IMR-90 (cell line): ENCODE measurements around the gene AKNA. TPM values are rescaled to one million over a fixed set of nuclear protein-coding genes. Genes with fewer than 3 reads are reported as not detected.

Source experiments
- ATAC-seq: fragments of 200-7000 bp; cut with Tn5 transposase; 2 replicates; pipeline ENCODE4 v1.9.1; 2020; ENCODE audit warnings: low read depth, mild to moderate bottlenecking, moderate library complexity
- BruUV-seq: library from RNA; stranded (reverse); fragments of 400-500 nt; replicated peaks from 2 replicates; lab custom pipeline; 2021; lab: Mats Ljungman, UMichigan
- CTCF ChIA-PET: fragments of 300-600 bp; formaldehyde crosslinking; extraction: SDS; loops from one replicate; lab custom pipeline; 2021; ENCODE audit warnings: antibody characterized with exemption; lab: Yijun Ruan, JAX
- POLR2A ChIA-PET: fragments of 300-600 bp; sonication (Branson Sonifier 250); formaldehyde crosslinking; loops from one replicate; lab custom pipeline; 2022; ENCODE audit warnings: antibody characterized with exemption; ENCODE audit not compliant: unreplicated experiment; lab: Charles Lee
- DNase-seq: peaks from one replicate; pipeline ENCODE4 v3.0.0; 2013
- H2AFZ ChIP-seq: replicated peaks from 2 replicates; pipeline ENCODE3; 2013; ENCODE audit warnings: low read length, mild to moderate bottlenecking; ENCODE audit not compliant: poor library complexity
- H2AK5ac ChIP-seq: 2 replicates; pipeline ENCODE4 v1.6.1; 2013; ENCODE audit warnings: low read depth, low read length, inconsistent platforms
- H2AK9ac ChIP-seq: replicated peaks from 2 replicates; pipeline ENCODE3; 2013; ENCODE audit warnings: mild to moderate bottlenecking, low read depth, low read length, moderate library complexity; ENCODE audit not compliant: poor library complexity
- H2BK120ac ChIP-seq: 2 replicates; pipeline ENCODE4 v1.6.1; 2013; ENCODE audit warnings: low read depth, low read length, inconsistent platforms
- H2BK15ac ChIP-seq: 3 replicates; pipeline ENCODE4 v1.6.1; 2013; ENCODE audit warnings: low read depth, low read length, inconsistent platforms
- H2BK20ac ChIP-seq: 2 replicates; pipeline ENCODE4 v1.6.1; 2013; ENCODE audit warnings: low read depth, mild to moderate bottlenecking, inconsistent platforms, low read length, moderate library complexity
- H2BK5ac ChIP-seq: 2 replicates; pipeline ENCODE4 v1.6.1; 2013; ENCODE audit warnings: mild to moderate bottlenecking, low read depth, low read length, inconsistent platforms; ENCODE audit not compliant: poor library complexity, severe bottlenecking
- H3K14ac ChIP-seq: replicated peaks from 2 replicates; pipeline ENCODE4 v1.6.1; 2013; ENCODE audit warnings: low read depth, low read length, inconsistent platforms
- H3K18ac ChIP-seq: 2 replicates; pipeline ENCODE4 v1.6.1; 2013; ENCODE audit warnings: low read depth, low read length, control low read depth
- H3K23ac ChIP-seq: 2 replicates; pipeline ENCODE4 v1.6.1; 2013; ENCODE audit warnings: low read depth, low read length, inconsistent platforms
- H3K27ac ChIP-seq: 2 replicates; pipeline ENCODE4 v1.5.1; 2013; ENCODE audit warnings: mild to moderate bottlenecking, control low read depth, low read length; ENCODE audit not compliant: insufficient read depth
- H3K27me3 ChIP-seq: 2 replicates; pipeline ENCODE4 v1.6.1; 2013; ENCODE audit warnings: low read length; ENCODE audit not compliant: control insufficient read depth, insufficient read depth
- H3K36me3 ChIP-seq: 2 replicates; pipeline ENCODE4 v1.6.1; 2013; ENCODE audit warnings: low read length, mixed read lengths; ENCODE audit not compliant: control insufficient read depth, insufficient read depth
- H3K4ac ChIP-seq: 2 replicates; pipeline ENCODE4 v1.6.1; 2013; ENCODE audit warnings: low read depth, low read length, inconsistent platforms
- H3K4me1 ChIP-seq: 2 replicates; pipeline ENCODE4 v1.6.1; 2013; ENCODE audit warnings: low read length, mixed read lengths; ENCODE audit not compliant: control insufficient read depth, insufficient read depth
- H3K4me2 ChIP-seq: 2 replicates; pipeline ENCODE4 v1.6.1; 2013; ENCODE audit warnings: low read depth, mild to moderate bottlenecking, control low read depth, low read length, moderate library complexity
- H3K4me3 ChIP-seq: 2 replicates; pipeline ENCODE4 v1.5.1; 2013; ENCODE audit warnings: low read depth, mild to moderate bottlenecking, control low read depth, low read length, moderate library complexity; ENCODE audit not compliant: insufficient read depth
- H3K56ac ChIP-seq: 2 replicates; pipeline ENCODE4 v1.6.1; 2013; ENCODE audit warnings: low read length, inconsistent platforms; ENCODE audit not compliant: insufficient read depth; ENCODE audit errors: extremely low read depth
- H3K79me1 ChIP-seq, 2 experiments: 2 replicates each; pipeline ENCODE4 v1.6.1; 2013; ENCODE audit warnings: low read length in 2 of 2, inconsistent platforms in 1 of 2, low read depth in 1 of 2
- H3K9ac ChIP-seq: 2 replicates; pipeline ENCODE4 v1.6.1; 2013; ENCODE audit warnings: low read depth, low read length, control low read depth
- H3K9me1 ChIP-seq: 2 replicates; pipeline ENCODE4 v1.6.1; 2013; ENCODE audit warnings: low read length, inconsistent platforms; ENCODE audit not compliant: insufficient read depth
- H3K9me3 ChIP-seq: 2 replicates; pipeline ENCODE4 v1.6.1; 2013; ENCODE audit warnings: low read length; ENCODE audit not compliant: control insufficient read depth, insufficient read depth
- H4K20me1 ChIP-seq: 2 replicates; pipeline ENCODE4 v1.6.1; 2013; ENCODE audit warnings: low read length, inconsistent platforms; ENCODE audit not compliant: insufficient read depth
- H4K5ac ChIP-seq: 2 replicates; pipeline ENCODE4 v1.6.1; 2013; ENCODE audit warnings: mild to moderate bottlenecking, low read depth, low read length, control low read depth
- H4K8ac ChIP-seq, 2 experiments: 2 replicates each; pipeline ENCODE4 v1.6.1; 2013; ENCODE audit warnings: low read depth in 2 of 2, low read length in 2 of 2, control low read depth in 1 of 2, inconsistent platforms in 1 of 2
- H4K91ac ChIP-seq: 2 replicates; pipeline ENCODE4 v1.6.1; 2013; ENCODE audit warnings: low read depth, low read length, inconsistent platforms; ENCODE audit not compliant: insufficient read depth
- CTCF ChIP-seq: conservative IDR thresholded peaks from 2 replicates; pipeline ENCODE4 v1.5.1; 2012; ENCODE audit warnings: mild to moderate bottlenecking, low read depth, low read length, improper control_type of control experiment
- FOS ChIP-seq: fragments of 150-350 bp; IDR thresholded peaks from 2 replicates; pipeline ENCODE4 v1.6.1; 2016; ENCODE audit warnings: low read depth, low read length
- MAFK ChIP-seq: IDR thresholded peaks from 2 replicates; pipeline ENCODE4 v1.6.1; 2012; ENCODE audit warnings: low read depth, low read length, improper control_type of control experiment
- NFE2L2 ChIP-seq: fragments of 150-350 bp; IDR thresholded peaks from 2 replicates; pipeline ENCODE4 v1.6.1; 2016; ENCODE audit warnings: low read depth, mild to moderate bottlenecking, low read length
- RFX5 ChIP-seq: IDR thresholded peaks from 2 replicates; pipeline ENCODE4 v1.8.0; 2012; ENCODE audit warnings: low read depth, mild to moderate bottlenecking, low read length, moderate library complexity
- SMC3 ChIP-seq: fragments of 150-350 bp; IDR thresholded peaks from 2 replicates; pipeline ENCODE4 v1.6.1; 2016; ENCODE audit warnings: low read depth, mild to moderate bottlenecking, antibody characterized with exemption, low read length, moderate library complexity
- WGBS, 2 experiments: methylation state at CpG; one replicate each; pipeline versions ENCODE4 v1.1.5 to v1.1.7; 2013; ENCODE audit warnings: missing lambda C conversion rate in 2 of 2; ENCODE audit not compliant: insufficient read length in 1 of 2; ENCODE audit errors: extremely low coverage in 2 of 2; 5-methylcytosine and 5-hydroxymethylcytosine counted together
- dilution Hi-C: fragments of 300-500 bp; cut with HindIII; formaldehyde crosslinking; loops from one replicate; pipeline ENCODE4 v1.14.3; 2018; ENCODE audit warnings: low sequenced_read_pairs; ENCODE audit not compliant: unreplicated experiment
- in situ Hi-C: fragments of 300-500 bp; cut with MboI; formaldehyde crosslinking; loops from 3 replicates; pipeline ENCODE4 v1.14.3; 2019; ENCODE audit warnings: low sequenced_read_pairs, inconsistent platforms, mixed read lengths
- intact Hi-C: fragments of 100-400 bp; cut with micrococcal nuclease; formaldehyde crosslinking; loops from 2 replicates; pipeline ENCODE4 v1.10.0; 2022
- polyA plus RNA-seq, 3 experiments: library from polyadenylated mRNA; depleted of rRNA; stranded (reverse); fragments of >200 nt; gene quantifications; 2 replicates each; pipeline ENCODE4 v1.2.3, GENCODE V29; 2012; ENCODE audit warnings: low replicate concordance in 1 of 3
- total RNA-seq: library from RNA; depleted of rRNA; stranded (reverse); fragments of >200 nt; gene quantifications from 2 replicates; pipeline ENCODE4 v1.2.3, GENCODE V29; 2012

Gene AKNA
- total and polyA plus RNA-seq, 2 of the 4 experiments (the other 2 are of a cell fraction), result 2.7 to 7.3 TPM

GRCh38 chr9:114431003-114431402, 43.2 kb upstream of the AKNA start:
- intact Hi-C loops (loop anchor here (10.0 kb wide), 2 partner anchors 474 to 584 kb away; no protein-coding TSS in a partner anchor), in situ Hi-C loops (loop anchor here (10.0 to 25.0 kb wide), 2 partner anchors 214 to 1081 kb away; no protein-coding TSS in a partner anchor), dilution Hi-C loops (no loop called here)
- ATAC-seq (no peak), DNase-seq (no peak)
- H3K14ac ChIP-seq, result no peak overlapping the region
- 72% methylated on average over 2 of the region's 4 CpGs; no CpG with 5 or more reads in 1 of the 2 experiments for WGBS, 2 experiments
- H3K9me3 ChIP-seq, result no peaks in the 10 kb centered on the region
- H3K36me3 ChIP-seq, result no peaks in the 10 kb centered on the region
- H3K4me2 ChIP-seq, result no peak overlapping the region
- H3K56ac ChIP-seq, result no peak overlapping the region
- no peak overlapping the region for H2BK20ac ChIP-seq
- H4K8ac ChIP-seq, result no peak overlapping the region
- H4K5ac ChIP-seq, result no peak overlapping the region
- H4K20me1 ChIP-seq, result peaks cover 3% of the 10 kb centered on the region; the same call in 1 of the 2 replicates
- no peak overlapping the region for H3K18ac ChIP-seq
- no peak overlapping the region for H4K91ac ChIP-seq
- no peak overlapping the region for H3K9ac ChIP-seq
- H2BK120ac ChIP-seq, result no peak overlapping the region
- no peaks in the 10 kb centered on the region for H3K9me1 ChIP-seq
- POLR2A ChIA-PET, result no interaction called here
- H3K4ac ChIP-seq, result no peak overlapping the region
- CTCF ChIA-PET, result interaction anchor here (2.4 kb wide), 1 partner anchor 223 kb away, joined by 10 read pairs; no protein-coding TSS in a partner anchor
- H3K27me3 ChIP-seq, result peaks cover 24% of the 10 kb centered on the region
- TF ChIP-seq SMC3 (no peak), MAFK (no peak), NFE2L2 (no peak), FOS (no peak), RFX5 (no peak), CTCF (no peak)
- H2AK9ac ChIP-seq, result no peak overlapping the region
- no peak overlapping the region for H2BK15ac ChIP-seq
- H3K27ac ChIP-seq, result no peak overlapping the region
- H3K4me1 ChIP-seq, result no peaks in the 10 kb centered on the region
- H2AFZ ChIP-seq, result no peak overlapping the region
- H3K79me1 ChIP-seq, result no peaks in the 10 kb centered on the region
- H2BK5ac ChIP-seq, result no peak overlapping the region
- no peak overlapping the region for H3K4me3 ChIP-seq
- BruUV-seq, result no TSS peak
- no peak overlapping the region for H3K23ac ChIP-seq
- no peak overlapping the region for H2AK5ac ChIP-seq
